Type B pancreatic cell (in vitro differentiated cells): ENCODE results near the gene TWIST2. TPM values are rescaled to one million over a fixed set of nuclear protein-coding genes. Genes with fewer than 3 reads are reported as not detected.

Experiments used
- DNase-seq: peaks from one replicate; pipeline ENCODE4 v3.0.0; 2021; ENCODE audit warnings: mixed read lengths; ENCODE audit not compliant: unreplicated experiment; ENCODE audit errors: extremely low spot score
- H3K27ac Mint-ChIP-seq: 2 replicates; pipeline ENCODE4 v1.8.0; 2021; ENCODE audit warnings: mild to moderate bottlenecking, mixed read lengths
- H3K27me3 Mint-ChIP-seq: 2 replicates; pipeline ENCODE4 v1.8.0; 2021; ENCODE audit warnings: mixed read lengths
- H3K36me3 Mint-ChIP-seq: 2 replicates; pipeline ENCODE4 v1.8.0; 2021; ENCODE audit warnings: mixed read lengths
- H3K4me1 Mint-ChIP-seq: one replicate; pipeline ENCODE4 v1.8.0; 2021; ENCODE audit warnings: mixed read lengths; ENCODE audit not compliant: unreplicated experiment
- H3K4me3 Mint-ChIP-seq: 2 replicates; pipeline ENCODE4 v1.8.0; 2021; ENCODE audit warnings: mild to moderate bottlenecking, mixed read lengths
- H3K9me3 Mint-ChIP-seq: 2 replicates; pipeline ENCODE4 v1.8.0; 2021; ENCODE audit warnings: mixed read lengths
- CTCF ChIP-seq: fragments of 200-600 bp; sonication (generic); conservative IDR thresholded peaks from 2 replicates; pipeline ENCODE4 v1.5.0; 2021; ENCODE audit warnings: antibody characterized with exemption, mild to moderate bottlenecking
- total RNA-seq: library from RNA; stranded (reverse); gene quantifications from 2 replicates; pipeline ENCODE4 v1.2.1, GENCODE V29; 2021; ENCODE audit warnings: low replicate concordance

The TWIST2 gene
- total RNA-seq, 1 donor from 2014 or later, result 27.3 TPM

- Mint-ChIP-seq H3K4me1 (peaks cover 41% of the 10 kb centered on the region), H3K27me3 (peaks cover 10% of the 10 kb centered on the region), H3K9me3 (peaks cover 4% of the 10 kb centered on the region), H3K27ac (no peak overlapping the region), H3K4me3 (no peak overlapping the region), H3K36me3 (peaks cover 18% of the 10 kb centered on the region)
- peak; percentile 22 for DNase-seq
- no peak for TF ChIP-seq CTCF
Observed at GRCh38 chr2:238865744-238866355, 18.0 kb downstream of the TWIST2 start.

GRCh38 chr2:238866656-238867277 lies 18.9 kb downstream of the TWIST2 start:
- H3K27ac Mint-ChIP-seq, result peak overlapping the region; percentile 26

GRCh38 chr2:238868067-238868524 lies 20.2 kb downstream of the TWIST2 start:
- Mint-ChIP-seq H3K27me3 (peaks cover 10% of the 10 kb centered on the region), H3K4me3 (no peak overlapping the region), H3K27ac (no peak overlapping the region), H3K4me1 (peaks cover 35% of the 10 kb centered on the region), H3K36me3 (peaks cover 8% of the 10 kb centered on the region), H3K9me3 (peaks cover 4% of the 10 kb centered on the region)
- no peak for DNase-seq
- no peak for TF ChIP-seq CTCF

More at GRCh38 chr2:238866656-238867277, 18.9 kb downstream of the TWIST2 start:
- H3K36me3 Mint-ChIP-seq, result peaks cover 14% of the 10 kb centered on the region
- H3K9me3 Mint-ChIP-seq, result peaks cover 4% of the 10 kb centered on the region
- peaks cover 41% of the 10 kb centered on the region for H3K4me1 Mint-ChIP-seq
- no peak for TF ChIP-seq CTCF
- no peak overlapping the region for H3K4me3 Mint-ChIP-seq
- DNase-seq, result peak; percentile 58
- H3K27me3 Mint-ChIP-seq, result peaks cover 10% of the 10 kb centered on the region

- TF ChIP-seq CTCF, result no peak
- Mint-ChIP-seq H3K4me3 (no peak overlapping the region), H3K4me1 (peaks cover 29% of the 10 kb centered on the region), H3K36me3 (peaks cover 8% of the 10 kb centered on the region), H3K27ac (no peak overlapping the region), H3K9me3 (peaks cover 4% of the 10 kb centered on the region), H3K27me3 (peaks cover 13% of the 10 kb centered on the region)
- DNase-seq, result no peak
Observed at GRCh38 chr2:238868616-238869292, 20.9 kb downstream of the TWIST2 start.

GRCh38 chr2:238869293-238870124 lies 21.6 kb downstream of the TWIST2 start:
- Mint-ChIP-seq H3K4me3 (no peak overlapping the region), H3K9me3 (no peaks in the 10 kb centered on the region), H3K27ac (peak overlapping the region; percentile 50), H3K36me3 (peaks cover 3% of the 10 kb centered on the region), H3K27me3 (peaks cover 9% of the 10 kb centered on the region), H3K4me1 (peaks cover 22% of the 10 kb centered on the region)
- no peak for TF ChIP-seq CTCF
- DNase-seq, result no peak
